Thyroid gland (tissue), 4 donors: ENCODE data around the gene ABCF1.

Source experiments
- POLR2A ChIP-seq, 2 donors: fragments of 450-650 bp; IDR thresholded peaks; one replicate each; pipeline ENCODE4 v1.6.1; 2017; ENCODE audit warnings: antibody characterized with exemption in 2 of 2, mild to moderate bottlenecking in 2 of 2, moderate library complexity in 1 of 2
- TF ChIP-seq, protein P1 (sequence below), 6 experiments: fragments of 200-600 bp in 3 of 6; fragments of 450-650 bp in 3 of 6; sonication (generic) in 3 of 6; IDR thresholded peaks; one replicate each; pipeline ENCODE4 v1.5.1; 2016 to 2019; ENCODE audit warnings: antibody characterized with exemption in 6 of 6, mild to moderate bottlenecking in 2 of 6, inconsistent platforms in 1 of 6, moderate library complexity in 1 of 6

DNA sequence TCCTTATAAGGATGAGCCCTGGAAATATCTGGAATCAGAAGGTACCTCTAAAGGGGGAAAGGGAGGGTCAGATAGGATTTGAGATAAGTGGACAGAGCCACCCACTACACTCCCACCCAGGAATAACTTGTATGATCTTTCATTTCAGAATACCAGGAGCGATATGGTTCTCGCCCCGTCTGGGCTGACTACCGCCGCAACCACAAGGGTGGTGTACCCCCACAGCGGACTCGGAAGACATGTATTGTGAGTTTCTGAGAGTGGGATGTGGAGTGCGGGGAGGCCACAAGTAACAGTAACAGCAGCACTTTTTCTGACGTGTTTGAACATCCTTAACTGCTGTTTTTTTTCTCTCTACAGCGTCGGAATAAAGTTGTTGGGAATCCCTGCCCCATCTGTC is 48.3 kb downstream of the ABCF1 start:
- TF ChIP-seq, protein P1, sequence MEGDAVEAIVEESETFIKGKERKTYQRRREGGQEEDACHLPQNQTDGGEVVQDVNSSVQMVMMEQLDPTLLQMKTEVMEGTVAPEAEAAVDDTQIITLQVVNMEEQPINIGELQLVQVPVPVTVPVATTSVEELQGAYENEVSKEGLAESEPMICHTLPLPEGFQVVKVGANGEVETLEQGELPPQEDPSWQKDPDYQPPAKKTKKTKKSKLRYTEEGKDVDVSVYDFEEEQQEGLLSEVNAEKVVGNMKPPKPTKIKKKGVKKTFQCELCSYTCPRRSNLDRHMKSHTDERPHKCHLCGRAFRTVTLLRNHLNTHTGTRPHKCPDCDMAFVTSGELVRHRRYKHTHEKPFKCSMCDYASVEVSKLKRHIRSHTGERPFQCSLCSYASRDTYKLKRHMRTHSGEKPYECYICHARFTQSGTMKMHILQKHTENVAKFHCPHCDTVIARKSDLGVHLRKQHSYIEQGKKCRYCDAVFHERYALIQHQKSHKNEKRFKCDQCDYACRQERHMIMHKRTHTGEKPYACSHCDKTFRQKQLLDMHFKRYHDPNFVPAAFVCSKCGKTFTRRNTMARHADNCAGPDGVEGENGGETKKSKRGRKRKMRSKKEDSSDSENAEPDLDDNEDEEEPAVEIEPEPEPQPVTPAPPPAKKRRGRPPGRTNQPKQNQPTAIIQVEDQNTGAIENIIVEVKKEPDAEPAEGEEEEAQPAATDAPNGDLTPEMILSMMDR (IDR thresholded peaks at IDR 0.05) = no peak
- TF ChIP-seq POLR2A (IDR thresholded peaks at IDR 0.05) = no peak
